NT2/D1 (cell line): ENCODE data around the gene IL12B.

Experiments used
- DNase-seq: peaks from one replicate; pipeline ENCODE4 v3.0.0-alpha.2; 2011; ENCODE audit warnings: low read depth, low spot score
- H3K27me3 ChIP-seq: 2 replicates; pipeline ENCODE4 v1.6.0; 2011; ENCODE audit warnings: mild to moderate bottlenecking; ENCODE audit not compliant: insufficient read length, insufficient read depth
- H3K36me3 ChIP-seq: 2 replicates; pipeline ENCODE4 v1.6.1; 2011; ENCODE audit warnings: mild to moderate bottlenecking, low read length, mixed read lengths; ENCODE audit not compliant: insufficient read depth, insufficient read length
- H3K4me1 ChIP-seq: 2 replicates; pipeline ENCODE4 v1.5.1; 2011; ENCODE audit not compliant: insufficient read depth, insufficient read length
- H3K4me3 ChIP-seq: 2 replicates; pipeline ENCODE4 v1.5.1; 2011; ENCODE audit warnings: low read depth; ENCODE audit not compliant: insufficient read length
- H3K9ac ChIP-seq: 2 replicates; pipeline ENCODE4 v1.6.0; 2011; ENCODE audit warnings: low read depth; ENCODE audit not compliant: insufficient read length
- H3K9me3 ChIP-seq: 2 replicates; pipeline ENCODE4 v1.5.1; 2011; ENCODE audit warnings: mild to moderate bottlenecking, low read length; ENCODE audit not compliant: insufficient read depth
- SUZ12 ChIP-seq: IDR thresholded peaks from 2 replicates; pipeline ENCODE4 v1.6.1; 2011; ENCODE audit not compliant: insufficient read length, insufficient read depth; ENCODE audit errors: extremely low read depth
- YY1 ChIP-seq: IDR thresholded peaks from 2 replicates; pipeline ENCODE4 v1.6.1; 2011; ENCODE audit not compliant: insufficient read length, insufficient read depth
- ZNF274 ChIP-seq: IDR thresholded peaks from 2 replicates; pipeline ENCODE4 v1.6.1; 2011; ENCODE audit warnings: mild to moderate bottlenecking, low read depth, low read length

The IL12B gene

GRCh38 chr5:159317849-159318248 is 12.4 kb downstream of the IL12B start:
- Histone ChIP-seq H3K4me3 (no peak overlapping the region), H3K9ac (no peak overlapping the region), H3K27me3 (no peaks in the 10 kb centered on the region), H3K9me3 (no peaks in the 10 kb centered on the region), H3K36me3 (no peaks in the 10 kb centered on the region), H3K4me1 (no peaks in the 10 kb centered on the region)
- DNase-seq, result no peak
- TF ChIP-seq YY1, result no peak
- no peak for TF ChIP-seq ZNF274
- TF ChIP-seq SUZ12, result no peak

GRCh38 chr5:159316519-159317383 is 13.5 kb downstream of the IL12B start:
- Histone ChIP-seq H3K27me3 (no peaks in the 10 kb centered on the region), H3K4me3 (no peak overlapping the region), H3K9me3 (no peaks in the 10 kb centered on the region), H3K4me1 (no peaks in the 10 kb centered on the region), H3K36me3 (no peaks in the 10 kb centered on the region), H3K9ac (no peak overlapping the region)
- no peak for TF ChIP-seq ZNF274
- TF ChIP-seq YY1, result no peak
- TF ChIP-seq SUZ12, result no peak
- peak; percentile 57 for DNase-seq

- no peak for DNase-seq
- H3K4me3 ChIP-seq, result no peak overlapping the region
- H3K9me3 ChIP-seq, result no peaks in the 10 kb centered on the region
- H3K36me3 ChIP-seq, result no peaks in the 10 kb centered on the region
- H3K4me1 ChIP-seq, result no peaks in the 10 kb centered on the region
- peaks cover 26% of the 10 kb centered on the region for H3K27me3 ChIP-seq
- TF ChIP-seq SUZ12 (no peak), YY1 (no peak), ZNF274 (no peak)
- H3K9ac ChIP-seq, result no peak overlapping the region
Observed at GRCh38 chr5:159313197-159313596, 17.1 kb downstream of the IL12B start.

- peaks cover 26% of the 10 kb centered on the region for H3K27me3 ChIP-seq
- H3K9me3 ChIP-seq, result no peaks in the 10 kb centered on the region
- no peaks in the 10 kb centered on the region for H3K4me1 ChIP-seq
- DNase-seq, result no peak
- no peak overlapping the region for H3K4me3 ChIP-seq
- no peaks in the 10 kb centered on the region for H3K36me3 ChIP-seq
- no peak for TF ChIP-seq ZNF274
- no peak for TF ChIP-seq YY1
- TF ChIP-seq SUZ12, result no peak
- no peak overlapping the region for H3K9ac ChIP-seq
Observed at GRCh38 chr5:159311063-159311462, 19.2 kb downstream of the IL12B start.

- Histone ChIP-seq H3K36me3 (no peaks in the 10 kb centered on the region), H3K4me1 (no peaks in the 10 kb centered on the region), H3K4me3 (no peak overlapping the region), H3K9me3 (no peaks in the 10 kb centered on the region), H3K27me3 (peaks cover 26% of the 10 kb centered on the region), H3K9ac (no peak overlapping the region)
- TF ChIP-seq SUZ12, result no peak
- TF ChIP-seq ZNF274, result no peak
- no peak for TF ChIP-seq YY1
- DNase-seq, result no peak
Observed at GRCh38 chr5:159310511-159310910, 19.8 kb downstream of the IL12B start.

GRCh38 chr5:159309689-159310433 is 20.4 kb downstream of the IL12B start:
- H3K36me3 ChIP-seq, result no peaks in the 10 kb centered on the region
- H3K4me1 ChIP-seq, result no peaks in the 10 kb centered on the region
- no peak for TF ChIP-seq SUZ12
- TF ChIP-seq YY1, result no peak
- TF ChIP-seq ZNF274, result no peak
- H3K4me3 ChIP-seq, result no peak overlapping the region
- H3K9me3 ChIP-seq, result no peaks in the 10 kb centered on the region
- no peak for DNase-seq
- H3K27me3 ChIP-seq, result peaks cover 26% of the 10 kb centered on the region
- H3K9ac ChIP-seq, result no peak overlapping the region

GRCh38 chr5:159304961-159305595 is 25.2 kb downstream of the IL12B start:
- Histone ChIP-seq H3K9me3 (peaks cover 31% of the 10 kb centered on the region; the same call in 1 of the 2 replicates), H3K27me3 (peaks cover 11% of the 10 kb centered on the region), H3K9ac (no peak overlapping the region), H3K4me1 (no peaks in the 10 kb centered on the region), H3K36me3 (no peaks in the 10 kb centered on the region), H3K4me3 (no peak overlapping the region)
- no peak for TF ChIP-seq ZNF274
- no peak for TF ChIP-seq YY1
- no peak for TF ChIP-seq SUZ12
- DNase-seq, result no peak
